MCF 10A (cell line): Measurements from ENCODE around the gene STXBP1. TPM values are rescaled to one million over a fixed set of nuclear protein-coding genes. Genes with fewer than 3 reads are reported as not detected.

Experiments
- BruUV-seq: library from RNA; stranded (reverse); fragments of 400-500 nt; replicated peaks from 2 replicates; lab custom pipeline; 2021; lab: Mats Ljungman, UMichigan
- CTCF ChIA-PET: fragments of 300-600 bp; sonication (Branson Sonifier 250); formaldehyde crosslinking; extraction: SDS; loops from one replicate; lab custom pipeline; 2021; ENCODE audit warnings: antibody characterized with exemption, inconsistent platforms; lab: Yijun Ruan, JAX
- POLR2A ChIA-PET: fragments of 300-600, 350-650 bp; sonication (Branson Sonifier 250); formaldehyde crosslinking; extraction: SDS; loops from one replicate; lab custom pipeline; 2020; ENCODE audit warnings: antibody characterized with exemption, inconsistent platforms; lab: Yijun Ruan, JAX
- DNase-seq: peaks from one replicate; pipeline ENCODE4 v3.0.0-alpha.2; 2018; ENCODE audit not compliant: unreplicated experiment
- H3K27ac Mint-ChIP-seq: one replicate; pipeline ENCODE4 v1.8.0; 2022; ENCODE audit warnings: mild to moderate bottlenecking, low read depth, mixed read lengths; ENCODE audit not compliant: unreplicated experiment
- H3K27me3 Mint-ChIP-seq: one replicate; pipeline ENCODE4 v1.8.0; 2022; ENCODE audit warnings: mixed read lengths; ENCODE audit not compliant: insufficient read depth, unreplicated experiment
- H3K36me3 Mint-ChIP-seq: one replicate; pipeline ENCODE4 v1.8.0; 2022; ENCODE audit warnings: mild to moderate bottlenecking, moderate library complexity, mixed read lengths; ENCODE audit not compliant: insufficient read depth, unreplicated experiment
- H3K4me1 Mint-ChIP-seq: one replicate; pipeline ENCODE4 v1.8.0; 2022; ENCODE audit warnings: mixed read lengths; ENCODE audit not compliant: insufficient read depth, unreplicated experiment
- H3K4me3 Mint-ChIP-seq: one replicate; pipeline ENCODE4 v1.8.0; 2022; ENCODE audit warnings: mild to moderate bottlenecking, moderate library complexity, mixed read lengths; ENCODE audit not compliant: unreplicated experiment
- H3K9me3 Mint-ChIP-seq: one replicate; pipeline ENCODE4 v1.8.0; 2022; ENCODE audit warnings: mixed read lengths; ENCODE audit not compliant: unreplicated experiment
- CTCF ChIP-seq: fragments of 200-600 bp; IDR thresholded peaks from one replicate; pipeline ENCODE4 v1.8.0; 2022; ENCODE audit warnings: antibody characterized with exemption, mild to moderate bottlenecking; ENCODE audit not compliant: unreplicated experiment
- intact Hi-C: fragments of 100-400 bp; cut with micrococcal nuclease; formaldehyde crosslinking; loops from 2 replicates; pipeline ENCODE4 v1.14.1; 2022
- total RNA-seq: library from RNA; stranded (reverse); gene quantifications from 2 replicates; pipeline ENCODE4 v1.2.3, GENCODE V29; 2022

Gene STXBP1
- total RNA-seq, 1 experiment from 2014 or later, result 20.0 TPM

DNA sequence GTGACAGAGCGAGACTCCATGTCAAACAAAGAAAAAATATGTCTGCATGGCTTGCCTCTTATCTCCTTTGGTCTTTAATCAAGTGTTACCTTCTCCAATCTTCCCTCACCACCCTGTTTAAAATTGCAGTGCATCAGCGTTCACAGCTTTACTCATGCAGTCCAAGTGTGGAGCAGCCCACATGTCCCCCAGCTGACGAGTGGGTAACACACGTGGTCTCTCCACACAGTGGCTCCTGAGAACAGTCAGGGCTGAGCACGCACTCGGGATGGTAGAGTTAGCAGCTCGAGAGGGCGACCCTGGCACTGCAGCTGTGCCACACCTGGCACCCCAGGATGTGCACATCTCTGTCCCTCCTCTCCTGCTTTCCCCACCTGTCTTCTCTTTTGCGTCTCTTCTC is 68.8 kb downstream of the STXBP1 start:
- no peak for TF ChIP-seq CTCF
- ChIA-PET POLR2A (interaction anchor here (1.2 to 1.4 kb wide), 3 partner anchors 11 to 43 kb away, joined by 3 to 5 read pairs (median 3); no protein-coding TSS in a partner anchor), CTCF (interaction anchor here (0.7 kb wide), 1 partner anchor 189 kb away, joined by 3 read pairs; no protein-coding TSS in a partner anchor)
- no peak for DNase-seq
- Mint-ChIP-seq H3K27ac (no peak overlapping the region), H3K27me3 (no peaks in the 10 kb centered on the region), H3K4me1 (peaks cover 12% of the 10 kb centered on the region), H3K36me3 (peaks cover 17% of the 10 kb centered on the region), H3K9me3 (no peaks in the 10 kb centered on the region), H3K4me3 (no peak overlapping the region)
- no TSS peak for BruUV-seq
- intact Hi-C loops, result no loop called here

DNA sequence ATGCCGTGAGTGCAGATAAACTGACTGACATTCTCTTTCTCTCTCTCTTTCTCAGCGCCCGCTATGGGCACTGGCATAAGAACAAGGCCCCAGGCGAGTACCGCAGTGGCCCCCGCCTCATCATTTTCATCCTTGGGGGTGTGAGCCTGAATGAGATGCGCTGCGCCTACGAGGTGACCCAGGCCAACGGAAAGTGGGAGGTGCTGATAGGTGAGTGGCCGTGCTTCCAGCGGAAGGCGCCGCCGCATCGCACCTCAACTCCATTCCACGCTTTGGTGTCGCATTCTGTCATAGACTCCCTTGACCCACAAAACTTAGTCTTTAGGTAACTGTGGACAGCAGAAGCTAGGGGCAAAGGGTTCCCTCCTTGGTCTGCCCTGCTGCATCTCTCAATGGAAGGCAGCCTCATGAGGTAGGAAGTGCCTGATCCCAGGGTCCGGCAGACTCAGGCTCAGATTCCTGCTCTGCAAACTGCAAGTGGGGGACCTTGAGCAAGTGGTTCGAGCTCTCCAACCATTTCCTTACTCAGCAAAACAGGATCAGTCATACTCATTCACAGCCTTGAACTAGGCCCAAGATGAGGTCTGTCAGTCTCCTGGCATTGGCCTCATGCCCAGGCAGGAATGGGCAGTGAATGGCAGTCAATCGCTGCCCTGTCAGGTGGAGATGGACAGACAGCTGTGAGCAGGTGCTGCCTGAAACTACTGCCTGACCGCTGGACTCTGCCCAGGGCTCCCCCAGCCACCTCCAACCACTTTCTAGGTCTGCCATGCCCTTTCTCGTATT is 70.5 kb downstream of the STXBP1 start:
- ChIA-PET CTCF (no interaction called here), POLR2A (no interaction called here)
- TF ChIP-seq CTCF, result no peak
- Mint-ChIP-seq H3K4me3 (no peak overlapping the region), H3K9me3 (no peaks in the 10 kb centered on the region), H3K36me3 (peaks cover 18% of the 10 kb centered on the region), H3K27ac (no peak overlapping the region), H3K4me1 (peaks cover 5% of the 10 kb centered on the region), H3K27me3 (no peaks in the 10 kb centered on the region)
- intact Hi-C loops, result no loop called here
- DNase-seq, result peak; percentile 41
- BruUV-seq, result no TSS peak

- Mint-ChIP-seq H3K36me3 (peaks cover 15% of the 10 kb centered on the region), H3K27ac (no peak overlapping the region), H3K9me3 (no peaks in the 10 kb centered on the region), H3K27me3 (no peaks in the 10 kb centered on the region), H3K4me3 (no peak overlapping the region), H3K4me1 (peaks cover 5% of the 10 kb centered on the region)
- ChIA-PET POLR2A (interaction anchor here (1.0 kb wide), 1 partner anchor 32 kb away, joined by 5 read pairs; the partner anchor contains the start of genes PTRH1 and TTC16), CTCF (interaction anchor here (0.6 kb wide), 1 partner anchor 72 kb away, joined by 4 read pairs; the partner anchor contains the start of gene STXBP1)
- DNase-seq, result no peak
- intact Hi-C loops, result no loop called here
- BruUV-seq, result no TSS peak
- no peak for TF ChIP-seq CTCF
Measured at GRCh38 chr9:127683723-127684122, 71.6 kb downstream of the STXBP1 start.

- no TSS peak for BruUV-seq
- Mint-ChIP-seq H3K9me3 (no peaks in the 10 kb centered on the region), H3K4me1 (peaks cover 5% of the 10 kb centered on the region), H3K27ac (no peak overlapping the region), H3K36me3 (peaks cover 13% of the 10 kb centered on the region), H3K27me3 (no peaks in the 10 kb centered on the region), H3K4me3 (no peak overlapping the region)
- TF ChIP-seq CTCF, result no peak
- POLR2A ChIA-PET, result interaction anchor here (0.6 kb wide), 1 partner anchor 101 kb away, joined by 3 read pairs; no protein-coding TSS in a partner anchor
- CTCF ChIA-PET, result interaction anchor here (0.7 kb wide), 1 partner anchor 176 kb away, joined by 3 read pairs; no protein-coding TSS in a partner anchor
- intact Hi-C loops, result no loop called here
- no peak for DNase-seq
Measured at GRCh38 chr9:127684576-127684975, 72.5 kb downstream of the STXBP1 start.
